HT-29 (cell line): ENCODE measurements around the gene PDE7B. TPM values are rescaled to one million over a fixed set of nuclear protein-coding genes. Genes with fewer than 3 reads are reported as not detected.
"Not testable (repeated sequence)": the region's sequence is repeated elsewhere in the genome, so short reads cannot be mapped to it uniquely, and the experiment has no call there.

Source experiments
- DNase-seq: peaks from one replicate; pipeline ENCODE4 v3.0.0-alpha.2; 2015; ENCODE audit warnings: low spot score
- total RNA-seq: library from RNA; depleted of rRNA; stranded (reverse); fragments of >200 nt; shearing (Covaris generic); gene quantifications from 2 replicates; pipeline ENCODE4 v1.2.3, GENCODE V29; 2014

The PDE7B gene
- total RNA-seq, 1 experiment from 2014 or later = not detected

DNA sequence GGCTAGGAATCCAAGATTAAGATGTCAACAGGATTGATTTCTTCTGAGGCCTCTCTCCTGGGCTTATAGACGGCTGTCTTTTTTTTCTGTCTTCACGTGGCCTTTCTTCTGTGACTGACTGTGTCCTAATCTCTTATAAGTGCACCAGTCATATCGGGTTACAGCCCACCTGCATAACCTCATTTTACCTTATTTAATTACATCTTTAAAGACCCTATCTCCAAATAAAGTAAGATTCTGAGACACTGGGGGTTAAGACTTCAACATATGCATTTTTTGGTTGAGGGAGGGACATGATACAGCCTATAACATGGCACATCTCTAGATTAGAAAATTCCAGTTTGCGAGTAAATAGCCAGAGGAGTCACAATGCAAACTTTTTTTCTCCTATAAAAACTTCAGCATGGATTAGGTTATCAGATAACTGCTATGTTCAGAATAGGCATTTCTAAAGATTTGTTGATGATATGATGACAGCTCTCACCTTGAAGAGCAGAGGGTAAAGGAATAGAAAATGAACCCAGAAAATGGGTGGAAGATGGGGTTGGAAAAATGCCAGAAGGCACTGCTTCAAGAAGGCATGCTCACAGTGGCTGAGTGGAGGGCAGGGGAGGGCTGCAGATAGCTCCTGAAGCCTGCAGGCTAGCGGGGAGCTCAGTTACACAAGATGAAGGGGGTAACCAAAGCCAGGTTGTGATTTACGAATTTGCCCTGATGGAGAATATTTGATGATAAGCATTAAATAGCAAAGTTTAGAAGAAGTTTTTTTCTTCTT lies 8.7 kb upstream of the PDE7B start:
- no peak for DNase-seq

DNA sequence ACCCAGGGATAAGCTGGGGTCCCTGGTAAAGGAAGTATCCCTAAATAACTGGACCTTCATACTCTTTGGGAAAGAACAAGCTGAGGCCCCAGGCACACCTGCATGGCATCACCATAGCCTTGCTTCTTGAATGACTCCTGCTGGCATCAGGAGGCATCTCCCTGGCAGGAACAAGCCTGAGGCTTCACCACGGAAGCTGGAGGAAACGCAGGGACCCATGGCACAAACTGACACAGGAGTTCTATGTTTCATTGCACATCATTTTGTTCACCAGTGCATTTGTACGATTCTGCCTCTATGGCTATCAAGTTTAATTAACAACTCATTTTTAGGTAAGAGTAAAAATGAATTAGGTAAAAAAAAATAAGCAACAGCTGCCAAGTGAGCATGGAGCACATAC lies 619 bp upstream of the PDE7B start:
- no peak for DNase-seq

DNA sequence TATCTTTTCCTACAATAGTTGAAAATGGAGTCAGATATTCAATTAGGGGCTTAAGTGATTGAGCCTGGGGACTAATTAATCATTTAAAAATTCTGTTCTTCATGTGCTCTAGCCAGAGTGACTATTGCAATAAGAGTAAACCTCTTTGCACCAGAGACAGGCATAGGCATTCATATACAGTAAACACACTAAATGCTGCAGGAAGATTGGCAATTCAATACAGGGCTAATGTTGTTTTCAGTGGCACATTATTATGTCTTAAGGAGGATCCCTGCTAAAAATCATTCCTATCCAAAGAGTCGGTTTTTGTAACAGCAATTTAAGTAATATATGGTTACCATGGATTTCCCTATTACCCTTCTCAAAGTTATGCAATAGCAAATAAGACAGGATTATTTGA lies 1.2 kb downstream of the PDE7B start:
- no peak for DNase-seq

DNA sequence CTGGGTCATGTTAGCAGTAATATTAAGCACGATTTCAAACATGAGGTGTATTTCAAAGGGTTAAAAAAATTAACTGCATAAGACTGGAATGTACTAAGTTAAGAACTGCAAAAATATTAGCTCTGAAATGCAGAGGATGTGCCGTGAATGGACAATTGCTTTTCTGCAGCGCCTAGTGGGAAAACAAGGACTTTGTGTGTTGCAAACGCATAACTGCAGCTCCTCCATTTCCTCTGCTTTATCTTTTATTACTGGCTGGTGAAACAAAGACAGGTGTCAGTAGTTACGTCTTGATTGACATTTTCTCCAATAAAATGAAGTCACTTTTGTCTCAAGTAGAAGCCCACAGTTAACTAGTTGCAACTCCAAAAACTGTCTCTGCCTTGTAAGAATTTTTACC lies 1.7 kb downstream of the PDE7B start:
- DNase-seq = no peak

DNA sequence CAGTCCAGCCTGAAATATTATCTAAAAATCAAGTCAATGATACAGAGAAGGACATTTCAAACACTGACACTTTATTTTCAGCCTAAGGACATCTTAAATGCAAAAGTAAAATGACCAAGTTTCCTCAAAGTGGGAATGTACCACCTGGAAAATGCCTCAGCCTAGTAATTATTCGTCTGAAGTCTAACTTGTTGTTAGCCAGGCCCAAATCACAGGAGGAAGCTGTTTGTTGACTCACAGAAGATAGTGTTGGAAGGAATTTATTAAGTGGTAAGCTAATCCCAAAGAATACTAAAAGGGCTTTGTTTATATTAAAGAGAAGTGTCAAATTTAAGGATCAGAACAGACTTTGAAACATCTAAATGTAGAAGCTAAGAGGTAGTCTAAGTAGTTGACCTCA lies 2.5 kb downstream of the PDE7B start:
- no peak for DNase-seq

DNA sequence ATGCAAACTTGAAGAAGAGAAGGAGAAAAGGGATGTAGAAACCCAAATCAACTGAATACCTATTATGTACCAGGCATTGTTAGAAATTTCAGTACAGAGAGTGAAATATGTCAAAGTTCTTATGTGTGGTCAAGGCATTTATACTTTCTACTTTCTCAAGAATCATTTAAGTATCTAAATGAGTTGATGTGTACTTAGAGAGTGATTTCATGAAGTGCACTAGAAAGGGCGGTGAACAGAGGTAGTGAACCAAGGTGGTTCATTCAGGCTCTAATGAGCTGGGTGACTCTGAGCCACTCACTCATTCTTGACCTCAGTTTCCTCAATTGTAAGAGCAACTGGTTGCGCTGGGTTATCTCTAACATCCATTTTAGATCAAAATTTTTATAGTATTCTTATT lies 3.3 kb downstream of the PDE7B start:
- DNase-seq = no peak

DNA sequence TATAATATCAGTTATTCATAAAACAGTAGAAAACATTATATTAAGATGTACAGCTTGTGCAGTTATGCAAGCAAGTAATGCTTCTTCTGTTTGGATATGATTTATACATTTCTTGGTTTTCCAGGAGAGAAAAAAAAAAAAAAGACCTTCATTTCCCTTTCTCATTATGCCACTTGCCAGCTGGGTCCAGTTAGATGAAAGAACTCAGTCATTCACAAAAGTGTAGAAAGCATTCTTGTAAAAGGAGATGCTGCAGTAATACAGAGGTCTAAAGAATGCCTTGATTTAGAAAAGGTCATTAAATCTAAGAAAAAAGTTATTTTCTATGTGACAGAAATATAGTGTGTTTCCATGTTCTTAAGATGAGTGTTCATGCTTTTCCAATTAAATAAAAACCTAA lies 7.4 kb downstream of the PDE7B start:
- DNase-seq = no peak

DNA sequence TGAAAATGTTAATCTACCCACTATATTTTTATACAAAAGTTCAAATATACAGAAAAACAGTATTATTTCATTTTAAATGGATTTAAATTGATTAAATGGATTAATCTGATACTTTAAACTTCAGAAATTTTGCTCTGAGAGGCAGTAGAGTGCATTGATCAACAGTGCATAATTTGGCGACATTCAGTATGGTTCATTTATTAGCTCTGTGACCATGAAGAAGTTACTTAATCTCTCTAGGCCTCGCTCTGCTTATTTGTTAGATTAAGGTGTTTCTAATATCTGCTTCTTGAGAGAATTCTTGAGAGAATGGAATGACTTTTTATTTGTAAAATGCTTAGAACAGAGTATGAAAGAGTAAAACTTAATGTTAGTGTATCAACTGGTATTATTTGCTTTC lies 8.9 kb downstream of the PDE7B start:
- no peak for DNase-seq

DNA sequence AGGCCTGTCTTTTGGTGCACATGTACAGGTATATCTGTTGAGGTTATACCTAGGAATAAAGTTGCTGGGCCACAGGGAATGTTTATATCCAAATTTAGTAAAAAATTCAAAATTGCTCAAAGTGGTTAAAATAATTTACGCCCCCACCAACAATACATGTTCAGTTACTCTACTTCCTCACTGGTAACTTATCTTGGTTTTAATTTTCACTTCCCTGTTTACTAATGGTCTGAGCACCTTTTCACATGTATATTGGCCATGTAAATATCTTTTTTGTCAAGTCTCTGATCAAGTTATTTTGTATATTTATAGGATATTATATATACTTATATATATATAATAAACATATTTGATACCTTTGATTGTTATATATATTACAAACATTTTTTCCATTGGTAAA lies 9.7 kb downstream of the PDE7B start:
- DNase-seq = no peak

DNA sequence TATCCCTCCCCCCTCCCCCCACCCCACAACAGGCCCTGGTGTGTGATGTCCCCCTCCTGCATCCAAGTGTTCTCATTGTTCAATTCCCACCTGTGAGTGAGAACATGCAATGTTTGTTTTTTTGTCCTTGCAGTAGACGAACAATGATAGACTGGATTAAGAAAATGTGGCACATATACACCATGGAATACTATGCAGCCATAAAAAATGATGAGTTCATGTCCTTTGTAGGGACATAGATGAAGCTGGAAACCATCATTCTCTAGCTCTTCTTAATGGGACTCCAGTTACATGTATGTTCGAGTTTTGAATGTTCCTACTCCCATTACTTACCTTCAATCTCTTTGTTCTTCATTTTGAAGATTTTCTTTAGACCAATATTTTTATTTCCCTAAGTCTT lies 13.4 kb downstream of the PDE7B start:
- not testable (repeated sequence) for DNase-seq

DNA sequence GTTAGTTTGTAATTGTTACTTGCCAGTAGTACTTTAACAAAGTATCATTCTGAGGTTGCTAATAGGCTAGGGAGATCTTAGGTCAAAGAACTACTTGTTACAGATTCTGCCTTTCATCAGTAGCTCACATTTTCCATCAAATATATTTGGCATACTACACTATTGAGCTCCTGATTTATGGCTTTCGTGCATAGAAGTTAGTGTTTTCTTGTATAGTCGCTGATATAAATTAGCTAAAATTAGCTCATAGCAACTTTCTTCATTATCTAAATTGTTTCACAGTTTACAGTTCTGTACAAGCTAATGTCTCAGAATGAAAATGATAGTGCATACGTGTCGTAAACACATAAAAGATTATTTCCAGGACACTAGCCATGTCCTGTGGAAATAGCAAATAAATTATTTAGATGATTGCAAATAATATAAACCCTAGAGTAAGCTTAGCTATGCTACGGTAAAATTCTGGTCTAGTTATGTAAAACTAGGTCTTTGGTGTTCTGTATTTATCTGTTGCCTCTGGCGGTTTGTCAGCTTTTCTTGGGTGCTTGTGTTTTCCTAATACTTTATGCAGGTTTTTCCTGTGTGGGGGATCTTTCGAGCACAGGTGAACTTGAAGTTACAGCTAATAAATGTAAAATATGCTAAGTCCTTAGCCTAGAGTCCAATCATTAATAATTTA lies 15.1 kb downstream of the PDE7B start:
- DNase-seq = no peak

DNA sequence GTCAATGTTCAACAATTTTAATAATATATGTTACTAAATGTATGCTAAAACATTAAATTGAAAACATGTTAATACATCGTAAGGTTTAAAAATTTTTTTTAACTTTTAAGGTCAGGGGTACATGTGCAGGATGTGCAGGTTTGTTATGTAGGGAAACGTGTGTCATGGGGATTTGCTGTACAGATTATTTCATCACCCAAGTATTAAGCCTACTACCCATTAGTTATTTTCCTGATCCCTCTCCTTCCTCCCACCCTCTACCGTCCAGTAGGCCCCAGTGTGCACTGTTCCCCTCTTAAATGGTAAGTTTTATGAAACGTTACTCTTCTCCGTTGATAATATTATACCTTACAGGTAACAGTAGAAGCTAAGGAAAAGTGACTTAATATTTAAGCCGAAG lies 15.8 kb downstream of the PDE7B start:
- DNase-seq = no peak

DNA sequence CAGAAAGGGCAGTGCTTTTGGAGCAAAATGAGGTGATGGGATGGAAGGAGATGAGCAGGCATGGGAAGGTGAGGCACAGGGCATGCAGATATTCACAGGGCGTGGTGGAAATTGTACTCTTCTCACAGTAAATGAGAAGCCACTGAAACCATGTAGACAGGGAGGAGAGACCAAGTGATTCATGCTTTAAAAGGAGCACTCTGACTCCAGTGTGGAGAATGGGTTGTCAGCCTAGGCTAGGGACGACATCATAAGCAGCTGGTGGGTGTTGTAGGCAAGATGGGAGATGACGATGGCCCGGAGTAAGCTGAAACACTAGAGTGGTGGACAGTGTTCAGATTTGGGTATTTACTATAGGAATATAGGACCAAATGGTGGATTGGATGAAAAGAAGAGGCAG lies 18.4 kb downstream of the PDE7B start:
- no peak for DNase-seq

DNA sequence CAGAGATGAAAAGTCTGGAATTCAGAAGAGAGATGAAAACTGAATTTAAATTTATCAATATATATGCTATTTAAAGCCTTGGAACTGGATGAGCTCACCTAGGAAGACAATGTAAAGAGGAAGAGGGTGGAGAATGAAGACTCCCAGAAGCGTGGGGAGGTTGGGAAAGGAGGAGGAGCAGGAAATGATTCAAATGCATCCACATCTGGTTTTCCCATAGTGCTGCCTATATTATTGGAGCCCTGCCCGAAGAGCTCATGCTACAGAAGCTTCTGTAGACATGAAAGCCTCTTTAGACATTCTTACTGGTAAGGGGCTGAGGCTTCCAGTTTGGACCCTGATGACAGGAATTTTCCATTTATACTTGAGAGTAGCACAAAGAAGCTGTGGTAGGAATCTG lies 19.2 kb downstream of the PDE7B start:
- no peak for DNase-seq

DNA sequence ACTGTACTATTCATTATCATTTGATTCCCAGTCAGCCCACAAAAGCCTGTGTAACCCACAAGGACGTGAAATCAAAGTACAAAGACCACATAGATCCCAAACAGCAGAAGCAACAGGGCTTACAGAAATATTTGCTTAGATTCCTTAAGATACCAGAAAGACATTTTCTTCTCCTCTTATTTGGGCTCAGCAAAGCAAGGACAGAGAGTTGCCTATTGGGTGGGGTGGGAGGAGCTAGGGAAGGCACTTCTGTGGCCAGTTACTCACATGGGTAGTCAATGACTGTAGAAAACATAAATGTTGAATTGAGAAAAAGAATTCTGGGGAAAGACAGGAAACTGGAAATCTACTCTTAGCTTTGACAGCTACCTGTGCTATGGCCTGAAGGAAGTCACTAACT lies 19.8 kb downstream of the PDE7B start:
- no peak for DNase-seq

DNA sequence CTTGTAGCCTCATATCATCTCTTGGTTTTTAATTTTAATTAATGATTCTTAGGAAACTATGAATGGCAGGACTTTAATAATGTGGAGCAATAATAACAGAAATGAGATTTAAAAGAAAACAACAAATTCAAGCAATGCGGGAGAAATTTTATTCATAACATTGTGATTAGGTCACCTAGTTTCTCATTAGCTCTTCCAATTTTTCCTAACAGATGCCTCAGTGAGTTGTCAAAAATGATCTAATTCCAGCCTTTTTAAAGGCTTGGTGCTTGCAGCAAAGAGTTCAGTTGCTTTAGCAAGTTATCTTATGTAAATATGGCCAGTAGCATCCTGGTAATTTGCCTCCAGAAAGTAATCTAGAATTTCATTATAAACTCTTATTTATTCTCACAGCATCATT lies 20.4 kb downstream of the PDE7B start:
- no peak for DNase-seq

DNA sequence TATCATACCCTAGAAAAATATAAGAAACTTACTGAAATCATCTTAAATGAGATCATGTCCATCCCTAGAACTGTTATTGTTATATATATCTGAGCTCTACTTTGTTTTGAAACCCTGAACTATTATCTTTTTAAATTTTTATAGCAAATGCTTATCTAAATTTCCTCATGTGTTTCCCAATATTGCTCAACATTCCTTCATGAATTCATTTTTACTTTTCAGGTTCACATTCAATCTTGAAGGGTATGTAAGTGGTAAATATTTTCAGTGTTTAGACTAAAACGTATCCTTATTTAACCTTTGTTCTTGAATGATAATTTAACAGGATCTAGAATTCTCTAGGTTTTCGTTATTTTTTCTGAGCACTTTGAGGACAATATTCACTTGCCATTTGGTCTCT lies 23.9 kb downstream of the PDE7B start:
- no peak for DNase-seq

DNA sequence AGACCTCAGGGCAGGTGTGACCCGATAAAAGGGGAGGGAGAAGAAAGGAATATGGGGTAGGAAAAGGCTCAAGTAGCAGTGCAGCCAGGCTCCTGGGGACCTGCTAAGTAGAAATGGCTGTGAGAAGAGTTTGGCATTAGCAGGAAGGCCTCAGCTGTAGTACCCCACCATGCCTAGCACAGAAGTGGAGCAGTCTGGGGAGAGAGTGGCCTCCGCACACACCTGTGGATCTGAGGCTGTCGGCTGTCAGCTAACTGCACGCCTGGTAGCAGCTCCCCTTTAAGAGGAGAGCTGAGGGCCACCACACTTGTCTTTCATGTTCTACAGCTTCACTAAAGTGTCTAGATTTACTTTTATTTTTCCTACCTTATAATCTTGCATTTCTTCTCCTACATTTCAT lies 24.6 kb downstream of the PDE7B start:
- no peak for DNase-seq

DNA sequence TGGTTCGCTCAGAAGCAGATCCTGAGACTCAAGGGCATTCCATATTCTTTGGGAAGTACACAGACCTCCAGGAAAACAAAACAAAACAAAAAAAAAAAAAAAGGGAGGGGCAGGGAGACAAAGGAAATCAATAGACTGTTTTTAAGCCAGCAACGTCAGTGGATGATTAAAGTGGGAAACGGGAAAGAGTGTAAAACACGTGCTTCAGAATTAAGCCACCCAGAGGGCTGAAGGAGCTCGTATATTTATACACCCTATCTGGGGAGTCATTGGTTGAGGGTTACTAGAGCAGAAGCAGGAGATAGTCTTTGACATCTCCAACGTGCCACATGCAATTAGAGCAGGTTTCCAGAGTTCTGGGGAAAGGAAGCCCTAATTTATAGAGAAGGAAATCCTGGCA lies 26.2 kb downstream of the PDE7B start:
- DNase-seq = no peak

DNA sequence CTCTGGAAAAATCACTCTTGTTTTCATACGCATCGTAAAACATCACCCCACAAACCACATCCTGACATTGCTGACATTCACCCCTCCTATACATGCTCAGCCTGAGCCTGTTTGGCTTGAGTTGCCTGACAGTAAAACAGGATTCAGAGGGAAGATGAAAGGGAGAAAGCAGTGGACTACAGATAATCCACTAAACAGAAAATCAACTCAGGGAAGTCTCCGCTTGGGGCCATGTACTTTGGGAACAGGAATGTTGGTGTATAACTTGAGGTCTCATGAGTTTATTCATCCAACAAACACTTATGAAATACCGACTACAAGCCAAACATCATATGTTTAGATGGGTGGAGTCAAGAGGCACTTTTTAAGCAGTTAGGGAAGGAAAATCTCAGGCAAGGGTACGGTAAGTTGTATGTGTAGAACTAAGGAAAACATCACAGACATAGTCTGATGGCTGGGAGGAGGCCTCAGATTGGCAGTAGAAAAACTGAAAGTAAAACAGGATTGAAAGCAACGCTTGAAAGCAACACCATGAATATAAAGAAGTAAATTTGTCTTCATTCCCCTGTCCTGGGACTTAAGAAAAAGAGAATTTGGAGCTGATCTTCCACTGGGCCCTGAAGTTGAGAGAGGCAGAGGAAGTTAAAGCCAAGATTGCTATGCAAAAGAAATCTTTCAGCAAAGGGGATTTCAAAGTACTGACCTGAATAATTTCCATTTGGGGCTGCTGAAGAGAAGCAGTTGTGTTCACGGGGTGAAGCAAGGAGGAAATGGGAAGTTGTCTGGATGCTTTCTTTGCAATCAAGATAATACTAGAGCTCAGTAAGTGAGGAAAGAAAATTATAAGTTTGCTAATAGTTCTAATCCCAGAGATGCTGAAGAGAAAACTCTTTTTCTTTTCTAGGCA lies 28.8 kb downstream of the PDE7B start:
- peak; percentile 29 for DNase-seq

DNA sequence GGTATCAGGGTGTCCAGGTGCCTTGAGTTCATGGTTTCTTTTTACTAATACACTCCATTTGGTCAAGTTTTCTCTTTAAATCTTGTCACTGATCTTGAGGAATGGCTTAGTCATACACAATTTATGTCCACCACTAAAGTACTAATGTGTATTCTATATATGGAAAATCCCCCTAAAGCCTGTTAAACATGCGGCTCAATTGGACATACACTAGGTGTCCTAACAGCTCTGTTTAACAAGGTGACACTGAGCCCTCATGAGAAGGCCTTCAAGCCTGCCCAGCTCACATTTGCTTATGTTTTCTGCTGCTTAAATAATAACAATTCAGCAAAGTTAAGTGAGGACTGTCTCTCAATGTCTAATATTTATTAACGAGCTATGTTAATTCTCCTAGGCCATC lies 31.5 kb downstream of the PDE7B start:
- peak; percentile 16 for DNase-seq

DNA sequence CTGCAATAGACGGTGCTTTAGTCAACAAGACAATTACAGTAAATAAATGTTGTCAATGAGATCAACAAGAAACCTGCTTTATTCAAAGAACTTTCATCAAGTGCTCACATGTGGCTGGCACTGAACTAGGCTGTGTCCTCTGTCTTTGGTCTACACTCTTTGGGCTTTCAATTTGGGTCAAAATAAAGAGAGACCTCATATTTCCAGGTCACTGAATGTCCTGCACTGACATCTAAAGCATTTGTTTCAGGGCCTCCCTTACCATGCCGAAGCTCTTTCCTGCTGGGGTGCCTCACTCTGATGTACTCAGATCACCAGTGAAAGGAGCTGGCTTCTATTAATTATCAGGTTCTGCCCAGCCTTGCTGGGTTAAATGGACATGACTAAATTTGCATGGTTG lies 32.0 kb downstream of the PDE7B start:
- DNase-seq = no peak

DNA sequence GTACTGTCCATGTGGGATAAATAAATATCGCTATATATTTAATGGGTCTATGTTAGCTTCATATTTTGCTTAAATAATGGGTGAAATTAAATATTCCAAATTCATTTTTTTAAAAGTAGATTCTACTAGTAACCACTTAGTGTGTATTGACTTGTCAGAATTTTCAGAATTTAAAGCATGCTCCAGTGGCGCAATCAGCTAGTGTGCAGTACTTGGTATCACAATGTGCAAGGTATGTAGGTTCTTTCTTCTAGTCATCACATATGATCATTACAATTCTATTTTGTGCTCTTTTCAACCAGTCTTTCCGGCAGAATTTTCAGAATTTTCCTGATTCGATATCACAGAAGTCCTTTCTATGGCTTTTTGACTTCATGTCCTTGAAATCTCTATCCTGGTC lies 32.6 kb downstream of the PDE7B start:
- no peak for DNase-seq
